SK-N-SH treated with all-trans-retinoic acid at 6 μM for 48 hours (cell line): Measurements from ENCODE around the gene GNAT3.

Source experiments
- ATAC-seq: fragments of 200-7000 bp; cut with Tn5 transposase; 3 replicates; pipeline ENCODE4 v1.9.1; 2020; ENCODE audit warnings: mild to moderate bottlenecking, moderate library complexity
- ARNTL ChIP-seq: fragments of 450-650 bp; formaldehyde crosslinking; IDR thresholded peaks from 2 replicates; pipeline ENCODE4 v1.5.0; 2020; ENCODE audit warnings: low read depth, mild to moderate bottlenecking, moderate library complexity, borderline replicate concordance
- BACH2 ChIP-seq: fragments of 250-450 bp; sonication (Bioruptor Pico); IDR thresholded peaks from 2 replicates; pipeline ENCODE4 v1.9.0; 2021; ENCODE audit warnings: mild to moderate bottlenecking, borderline replicate concordance
- CREB5 ChIP-seq: fragments of 250-450 bp; sonication (Bioruptor Pico); IDR thresholded peaks from 2 replicates; pipeline ENCODE4 v1.5.1; 2020; ENCODE audit warnings: low read depth, mild to moderate bottlenecking, moderate library complexity
- CSDC2 ChIP-seq: fragments of 250-450 bp; sonication (Bioruptor Pico); IDR thresholded peaks from 2 replicates; pipeline ENCODE4 v1.5.0; 2020; ENCODE audit warnings: mild to moderate bottlenecking, moderate library complexity
- ESRRG ChIP-seq: fragments of 250-450 bp; sonication (Bioruptor Pico); IDR thresholded peaks from 2 replicates; pipeline ENCODE4 v1.6.1; 2021; ENCODE audit warnings: mild to moderate bottlenecking
- ISL1 ChIP-seq: fragments of 250-450 bp; sonication (Bioruptor Pico); IDR thresholded peaks from 2 replicates; pipeline ENCODE4 v2.1.2; 2022; ENCODE audit warnings: mild to moderate bottlenecking, moderate library complexity
- OSR1 ChIP-seq: fragments of 250-450 bp; sonication (Bioruptor Pico); IDR thresholded peaks from 2 replicates; pipeline ENCODE4 v1.8.0; 2022; ENCODE audit warnings: moderate library complexity, mild to moderate bottlenecking, inconsistent platforms
- PATZ1 ChIP-seq: fragments of 250-450 bp; sonication (Bioruptor Pico); IDR thresholded peaks from 2 replicates; pipeline ENCODE4 v1.8.0; 2020; ENCODE audit warnings: mild to moderate bottlenecking, moderate library complexity, borderline replicate concordance
- PPARA ChIP-seq: fragments of 250-450 bp; sonication (Bioruptor Pico); IDR thresholded peaks from 2 replicates; pipeline ENCODE4 v1.5.0; 2020; ENCODE audit warnings: mild to moderate bottlenecking, borderline replicate concordance
- RARB ChIP-seq: fragments of 250-450 bp; sonication (Bioruptor Pico); IDR thresholded peaks from 2 replicates; pipeline ENCODE4 v1.8.0; 2021; ENCODE audit warnings: mild to moderate bottlenecking, moderate library complexity
- SNAI2 ChIP-seq: fragments of 250-450 bp; sonication (Bioruptor Pico); IDR thresholded peaks from 2 replicates; pipeline ENCODE4 v1.5.0; 2020; ENCODE audit warnings: mild to moderate bottlenecking, moderate library complexity
- TOX ChIP-seq: fragments of 250-450 bp; sonication (Bioruptor Pico); IDR thresholded peaks from 2 replicates; pipeline ENCODE4 v1.8.0; 2021; ENCODE audit warnings: mild to moderate bottlenecking, moderate library complexity, borderline replicate concordance
- TSHZ2 ChIP-seq: fragments of 250-450 bp; sonication (Bioruptor Pico); IDR thresholded peaks from 2 replicates; pipeline ENCODE4 v1.5.0; 2020; ENCODE audit warnings: mild to moderate bottlenecking, moderate library complexity
- ZC3H10 ChIP-seq: fragments of 250-450 bp; sonication (Bioruptor Pico); IDR thresholded peaks from 2 replicates; pipeline ENCODE4 v1.5.1; 2021; ENCODE audit warnings: mild to moderate bottlenecking, moderate library complexity
- ZFP3 ChIP-seq: fragments of 250-450 bp; sonication (Bioruptor Pico); IDR thresholded peaks from 2 replicates; pipeline ENCODE4 v1.5.0; 2020; ENCODE audit warnings: mild to moderate bottlenecking, moderate library complexity
- ZFP30 ChIP-seq: fragments of 450-650 bp; formaldehyde crosslinking; IDR thresholded peaks from 2 replicates; pipeline ENCODE4 v1.5.0; 2022; ENCODE audit warnings: mild to moderate bottlenecking, moderate library complexity
- ZNF8 ChIP-seq: fragments of 450-650 bp; formaldehyde crosslinking; IDR thresholded peaks from 2 replicates; pipeline ENCODE4 v1.5.0; 2020; ENCODE audit warnings: mild to moderate bottlenecking, moderate library complexity

Gene GNAT3

GRCh38 chr7:80415114-80415513, 96.8 kb downstream of the GNAT3 start:
- no peak for ATAC-seq
- no peak for TF ChIP-seq ZFP30 (CRISPR knock-in tag)

GRCh38 chr7:80414331-80414730, 97.5 kb downstream of the GNAT3 start:
- TF ChIP-seq TOX (CRISPR knock-in tag) = no peak
- no peak for TF ChIP-seq OSR1
- TF ChIP-seq BACH2 (CRISPR knock-in tag) = no peak
- no peak for TF ChIP-seq ZC3H10 (CRISPR knock-in tag)
- TF ChIP-seq RARB (CRISPR knock-in tag) = no peak
- ATAC-seq = no peak

GRCh38 chr7:80413383-80413945, 98.4 kb downstream of the GNAT3 start:
- ATAC-seq = no peak

GRCh38 chr7:80412842-80413241, 99.0 kb downstream of the GNAT3 start:
- no peak for TF ChIP-seq ZFP30 (CRISPR knock-in tag)
- TF ChIP-seq SNAI2 (CRISPR knock-in tag) = no peak
- TF ChIP-seq ESRRG = no peak
- TF ChIP-seq CSDC2 (CRISPR knock-in tag) = no peak
- no peak for TF ChIP-seq BACH2 (CRISPR knock-in tag)
- TF ChIP-seq ISL1 (CRISPR knock-in tag) = no peak
- no peak for TF ChIP-seq RARB (CRISPR knock-in tag)
- no peak for TF ChIP-seq TOX (CRISPR knock-in tag)
- no peak for TF ChIP-seq TSHZ2 (CRISPR knock-in tag)
- TF ChIP-seq OSR1 = no peak
- TF ChIP-seq PPARA (CRISPR knock-in tag) = no peak
- ATAC-seq = no peak

More at GRCh38 chr7:80413383-80413945, 98.4 kb downstream of the GNAT3 start:
- no peak for TF ChIP-seq ZNF8 (CRISPR knock-in tag)
- TF ChIP-seq RARB (CRISPR knock-in tag) = no peak
- TF ChIP-seq ESRRG = no peak
- no peak for TF ChIP-seq ZFP30 (CRISPR knock-in tag)
- no peak for TF ChIP-seq BACH2 (CRISPR knock-in tag)

GRCh38 chr7:80411621-80412020, 100.2 kb downstream of the GNAT3 start:
- peak; percentile 69 for ATAC-seq
- TF ChIP-seq ZFP3 (CRISPR knock-in tag) (no peak), PPARA (CRISPR knock-in tag) (no peak), ARNTL (CRISPR knock-in tag) (no peak), BACH2 (CRISPR knock-in tag) (no peak), ZC3H10 (CRISPR knock-in tag) (no peak), PATZ1 (no peak), CSDC2 (CRISPR knock-in tag) (no peak), ISL1 (CRISPR knock-in tag) (no peak), TSHZ2 (CRISPR knock-in tag) (no peak), SNAI2 (CRISPR knock-in tag) (no peak), ESRRG (no peak), CREB5 (CRISPR knock-in tag) (no peak), ZNF8 (CRISPR knock-in tag) (no peak), ZFP30 (CRISPR knock-in tag) (no peak)
- TF ChIP-seq, all 23 proteins: peak for 0
